Fibroblast of villous mesenchyme (primary cell): ENCODE measurements around the gene AFF3. TPM values are rescaled to one million over a fixed set of nuclear protein-coding genes. Genes with fewer than 3 reads are reported as not detected.

Experiments
- DNase-seq: peaks from one replicate; pipeline ENCODE4 v3.0.0-alpha.2; 2010; ENCODE audit warnings: low read depth
- H3K4me3 ChIP-seq: 2 replicates; pipeline ENCODE4 v1.5.1; 2011; ENCODE audit warnings: low read depth, mild to moderate bottlenecking, low read length
- total RNA-seq: library from RNA; depleted of rRNA; stranded (reverse); fragments of >200 nt; gene quantifications from 2 replicates; pipeline ENCODE4 v1.2.3, GENCODE V29; 2012
- TF ChIP-seq, protein P1 (sequence below): IDR thresholded peaks from 2 replicates; pipeline ENCODE4 v1.5.1; 2012; ENCODE audit warnings: low read depth, mild to moderate bottlenecking, low read length; ENCODE audit not compliant: insufficient read depth

Gene AFF3
- total RNA-seq, 1 donor: 19.4 TPM

DNA sequence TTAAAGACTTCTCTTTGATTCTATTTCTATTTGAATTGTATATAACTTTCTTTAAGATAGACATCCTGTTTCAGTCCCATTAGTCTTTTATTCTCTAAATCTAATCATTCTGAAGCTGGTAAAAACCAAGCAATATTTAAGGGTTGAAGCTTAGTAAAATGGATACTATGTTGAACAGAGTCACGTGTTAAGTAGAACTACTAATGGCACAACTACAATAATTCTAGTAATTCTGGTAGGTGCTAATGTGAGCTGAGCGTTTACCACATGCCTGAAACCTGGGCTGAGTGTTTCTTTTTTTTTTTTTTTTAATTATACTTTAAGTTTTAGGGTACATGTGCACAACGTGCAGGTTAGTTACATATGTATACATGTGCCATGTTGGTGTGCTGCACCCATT is 8.9 kb upstream of the AFF3 start:
- no peak overlapping the region for H3K4me3 ChIP-seq
- TF ChIP-seq, protein P1, sequence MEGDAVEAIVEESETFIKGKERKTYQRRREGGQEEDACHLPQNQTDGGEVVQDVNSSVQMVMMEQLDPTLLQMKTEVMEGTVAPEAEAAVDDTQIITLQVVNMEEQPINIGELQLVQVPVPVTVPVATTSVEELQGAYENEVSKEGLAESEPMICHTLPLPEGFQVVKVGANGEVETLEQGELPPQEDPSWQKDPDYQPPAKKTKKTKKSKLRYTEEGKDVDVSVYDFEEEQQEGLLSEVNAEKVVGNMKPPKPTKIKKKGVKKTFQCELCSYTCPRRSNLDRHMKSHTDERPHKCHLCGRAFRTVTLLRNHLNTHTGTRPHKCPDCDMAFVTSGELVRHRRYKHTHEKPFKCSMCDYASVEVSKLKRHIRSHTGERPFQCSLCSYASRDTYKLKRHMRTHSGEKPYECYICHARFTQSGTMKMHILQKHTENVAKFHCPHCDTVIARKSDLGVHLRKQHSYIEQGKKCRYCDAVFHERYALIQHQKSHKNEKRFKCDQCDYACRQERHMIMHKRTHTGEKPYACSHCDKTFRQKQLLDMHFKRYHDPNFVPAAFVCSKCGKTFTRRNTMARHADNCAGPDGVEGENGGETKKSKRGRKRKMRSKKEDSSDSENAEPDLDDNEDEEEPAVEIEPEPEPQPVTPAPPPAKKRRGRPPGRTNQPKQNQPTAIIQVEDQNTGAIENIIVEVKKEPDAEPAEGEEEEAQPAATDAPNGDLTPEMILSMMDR: no peak
- DNase-seq: no peak

DNA sequence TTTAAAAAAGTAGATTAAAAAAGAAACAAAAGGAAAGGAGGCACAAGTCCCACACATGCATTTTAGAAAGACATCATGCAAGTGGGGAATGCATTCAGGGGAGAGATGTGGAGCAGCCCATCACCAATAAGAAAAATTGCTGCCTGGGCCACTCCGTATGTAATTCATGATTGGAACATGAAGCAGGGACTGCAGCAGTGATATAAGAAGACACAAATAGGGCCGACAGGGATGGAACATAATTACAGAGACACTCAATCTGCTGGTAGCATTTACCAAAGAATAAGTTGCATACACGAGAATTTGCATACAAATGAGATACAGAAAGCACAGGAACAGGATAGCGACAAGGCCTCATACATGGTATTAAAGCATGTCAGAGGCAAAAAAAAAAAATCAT is 6.5 kb upstream of the AFF3 start:
- DNase-seq: no peak
- H3K4me3 ChIP-seq: no peak overlapping the region
- TF ChIP-seq, protein P1: no peak

DNA sequence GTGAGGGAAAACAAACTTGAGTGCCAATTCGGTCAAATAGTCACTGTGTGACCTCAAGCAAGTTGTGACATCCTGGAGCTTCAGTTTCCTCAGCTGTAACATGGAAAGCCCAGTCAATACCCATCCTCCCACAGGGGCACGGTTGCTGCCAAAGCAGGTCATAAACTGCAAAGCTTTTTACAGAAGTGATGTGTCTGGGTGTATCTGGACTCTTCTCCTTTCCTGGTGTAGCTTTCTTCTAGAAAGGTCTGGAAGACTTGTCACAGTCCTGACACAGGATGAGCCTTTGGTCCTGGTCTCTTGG is 4.2 kb upstream of the AFF3 start:
- no peak for DNase-seq
- H3K4me3 ChIP-seq: no peak overlapping the region
- TF ChIP-seq, protein P1: no peak

DNA sequence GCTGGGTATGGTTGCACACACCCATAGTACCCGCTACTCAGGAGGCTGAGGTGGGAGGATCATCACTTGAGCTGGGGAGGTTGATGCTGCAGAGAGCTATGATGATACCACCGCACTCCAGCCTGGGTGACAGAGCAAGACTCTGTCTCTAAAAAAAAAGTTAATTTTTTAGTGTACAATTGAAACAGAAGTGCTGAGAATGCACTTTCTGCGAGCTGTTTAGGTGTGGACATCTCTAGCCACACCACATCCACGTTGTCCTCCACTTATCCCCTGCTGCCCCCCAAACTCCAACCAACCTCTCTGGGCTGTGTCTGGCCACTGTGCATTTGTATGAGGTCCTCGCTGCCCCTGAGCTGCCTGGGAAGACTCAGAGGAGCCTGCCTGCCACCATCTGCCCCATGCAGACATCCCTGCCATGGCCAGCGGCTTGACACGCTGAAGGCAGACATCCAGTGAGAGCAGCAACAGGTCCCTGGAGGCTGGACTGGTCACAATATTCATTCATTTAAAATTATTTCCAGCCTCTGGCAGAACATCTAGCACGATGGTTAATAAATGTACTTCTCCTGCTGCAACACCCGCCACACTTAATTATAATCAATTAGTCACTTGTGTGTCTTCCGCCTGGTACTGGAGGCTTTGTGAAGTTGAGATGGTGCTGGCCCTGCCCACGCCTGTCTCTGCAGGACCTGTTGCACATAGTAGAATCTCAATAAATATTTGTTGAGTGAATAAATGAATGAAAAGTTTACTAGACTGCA is 3.7 kb upstream of the AFF3 start:
- DNase-seq: no peak
- no peak overlapping the region for H3K4me3 ChIP-seq
- TF ChIP-seq, protein P1: no peak

DNA sequence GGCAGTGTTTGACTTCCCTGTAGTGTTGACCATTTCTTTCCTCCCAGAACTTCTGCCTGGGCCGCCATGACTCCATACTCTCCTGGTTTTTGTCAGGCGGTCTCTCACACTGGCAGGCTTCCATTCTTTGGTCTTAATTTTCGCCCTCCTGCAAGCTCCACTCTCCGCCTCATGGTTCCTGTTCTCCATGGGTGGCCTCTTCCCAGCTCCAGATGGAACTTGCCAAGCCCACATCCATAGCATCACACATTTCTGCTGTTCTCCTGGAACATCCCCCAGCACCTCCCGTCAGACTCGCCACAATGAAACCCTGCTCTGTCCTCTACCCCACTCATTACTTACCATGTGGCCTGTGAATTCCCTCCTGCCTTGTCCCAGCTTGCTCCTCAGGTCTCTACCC is 896 bp upstream of the AFF3 start:
- no peak for DNase-seq
- TF ChIP-seq, protein P1: no peak
- H3K4me3 ChIP-seq: no peak overlapping the region

DNA sequence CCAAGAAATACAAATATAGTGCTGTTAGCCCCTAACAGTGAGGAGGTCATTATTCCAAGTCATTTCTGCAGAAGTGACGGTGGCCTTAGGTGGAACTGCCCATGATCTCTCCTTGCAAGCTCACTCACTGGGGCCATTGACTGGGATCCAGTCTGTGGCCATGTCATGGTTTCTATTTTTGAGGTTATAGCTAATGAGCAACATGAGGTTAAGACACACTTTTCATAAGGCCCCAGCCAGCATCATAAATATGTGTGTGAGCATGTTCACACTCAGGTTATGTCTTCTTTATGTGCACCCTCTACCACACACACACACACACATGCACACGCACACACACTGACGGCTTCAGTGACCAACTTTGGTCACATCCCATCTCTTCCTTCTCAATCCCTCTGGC is 484 bp downstream of the AFF3 start:
- no peak for DNase-seq
- TF ChIP-seq, protein P1: no peak

DNA sequence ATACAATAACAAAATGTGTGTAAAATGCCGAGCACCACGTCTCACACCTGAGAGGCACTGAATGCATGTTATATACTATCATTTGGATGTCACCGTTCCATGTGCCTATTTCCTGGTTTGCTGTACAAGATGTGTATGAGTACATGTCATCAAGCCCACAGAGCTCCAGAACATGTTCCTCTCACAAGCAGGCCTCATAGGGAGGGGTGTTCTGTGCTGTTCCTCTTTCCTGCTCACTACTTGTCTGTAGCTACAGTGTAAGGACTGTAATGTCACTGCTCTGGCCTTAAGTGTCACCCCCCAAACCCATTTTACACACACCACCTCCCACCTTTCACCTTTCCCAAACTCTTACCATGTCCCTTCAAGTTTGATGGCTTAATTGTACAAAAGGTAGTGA is 1.8 kb downstream of the AFF3 start:
- H3K4me3 ChIP-seq: no peak overlapping the region
- TF ChIP-seq, protein P1: no peak
- no peak for DNase-seq

More for the DNA sequence above, 484 bp downstream of the AFF3 start:
- H3K4me3 ChIP-seq: no peak overlapping the region
